SK-N-SH (cell line): ENCODE results near the gene SNX8. TPM values are rescaled to one million over a fixed set of nuclear protein-coding genes. Genes with fewer than 3 reads are reported as not detected.

ENCODE experiments used
- CTCF ChIA-PET: fragments of 300-600, 350-600 bp; formaldehyde crosslinking; extraction: SDS; loops from one replicate; lab custom pipeline; 2021; lab: Yijun Ruan, JAX
- POLR2A ChIA-PET: fragments of 350-600 bp; sonication (Branson Sonifier 250); formaldehyde crosslinking; extraction: SDS; loops from one replicate; lab custom pipeline; 2020; ENCODE audit warnings: antibody characterized with exemption, inconsistent platforms; lab: Yijun Ruan, JAX
- DNase-seq: peaks from one replicate; pipeline ENCODE4 v3.0.0; 2012
- H2AFZ ChIP-seq: fragments of 200-600 bp; sonication (generic); 2 replicates; pipeline ENCODE4 v1.8.1; 2016; ENCODE audit warnings: antibody characterized with exemption, mild to moderate bottlenecking, low read depth
- H3F3A ChIP-seq: fragments of 200-600 bp; sonication (generic); replicated peaks from 2 replicates; pipeline ENCODE3; 2016; ENCODE audit warnings: antibody characterized with exemption, mild to moderate bottlenecking; ENCODE audit not compliant: insufficient read depth
- H3K27ac ChIP-seq, 2 experiments: fragments of 200-500 bp in 1 of 2; fragments of 200-600 bp in 1 of 2; sonication (Bioruptor generic) in 1 of 2; sonication (generic), shearing (Covaris generic) in 1 of 2; 2 replicates each; pipeline versions ENCODE4 v1.5.1 to v1.6.1; 2014 to 2016; ENCODE audit warnings: low read depth in 2 of 2, inconsistent platforms in 1 of 2, low read length in 1 of 2, mild to moderate bottlenecking in 1 of 2, mixed read lengths in 1 of 2
- H3K27me3 ChIP-seq: fragments of 200-600 bp; sonication (generic), shearing (Covaris generic); 2 replicates; pipeline ENCODE4 v1.6.1; 2016; ENCODE audit warnings: mixed run types; ENCODE audit not compliant: insufficient read depth
- H3K36me3 ChIP-seq, 2 experiments: fragments of 200-500 bp in 1 of 2; fragments of 200-600 bp in 1 of 2; sonication (Bioruptor generic) in 1 of 2; sonication (generic) in 1 of 2; replicated peaks in 1 of 2; 2 replicates each; pipeline versions ENCODE3 to v1.5.1; 2014 to 2016; ENCODE audit warnings: low read length in 1 of 2, mild to moderate bottlenecking in 1 of 2; ENCODE audit not compliant: insufficient read depth in 2 of 2, control insufficient read depth in 1 of 2
- H3K4me1 ChIP-seq, 2 experiments: fragments of 200-500 bp in 1 of 2; fragments of 200-600 bp in 1 of 2; sonication (Bioruptor generic) in 1 of 2; sonication (generic), shearing (Covaris generic) in 1 of 2; 2 replicates each; pipeline versions ENCODE4 v1.5.1 to v1.6.1; 2014 to 2016; ENCODE audit warnings: low read depth in 1 of 2, low read length in 1 of 2, mixed run types in 1 of 2; ENCODE audit not compliant: insufficient read depth in 2 of 2, control insufficient read depth in 1 of 2
- H3K4me2 ChIP-seq: fragments of 200-600 bp; sonication (generic), shearing (Covaris generic); 2 replicates; pipeline ENCODE4 v1.6.1; 2017; ENCODE audit warnings: mixed run types
- H3K4me3 ChIP-seq, 2 experiments: fragments of 200-500 bp in 1 of 2; fragments of 200-600 bp in 1 of 2; sonication (Bioruptor generic) in 1 of 2; sonication (generic), shearing (Covaris generic) in 1 of 2; 2 replicates each; pipeline versions ENCODE4 v1.5.1 to v1.8.1; 2014 to 2016; ENCODE audit warnings: low read depth in 2 of 2, inconsistent platforms in 1 of 2, low read length in 1 of 2, mild to moderate bottlenecking in 1 of 2, mixed read lengths in 1 of 2, moderate library complexity in 1 of 2
- H3K79me2 ChIP-seq: fragments of 200-600 bp; sonication (generic); 2 replicates; pipeline ENCODE4 v1.8.1; 2017; ENCODE audit warnings: mild to moderate bottlenecking; ENCODE audit not compliant: insufficient read depth
- H3K9ac ChIP-seq: fragments of 200-600 bp; sonication (generic); 2 replicates; pipeline ENCODE4 v1.6.1; 2017; ENCODE audit warnings: mixed run types
- H3K9me2 ChIP-seq: fragments of 200-600 bp; sonication (generic); 2 replicates; pipeline ENCODE4 v1.6.1; 2017; ENCODE audit warnings: mixed run types
- H3K9me3 ChIP-seq: fragments of 200-600 bp; sonication (generic); 2 replicates; pipeline ENCODE4 v1.6.1; 2017; ENCODE audit warnings: mixed run types, mild to moderate bottlenecking, moderate library complexity
- H4K20me1 ChIP-seq: fragments of 200-600 bp; sonication (generic); 2 replicates; pipeline ENCODE4 v1.6.1; 2017; ENCODE audit warnings: mild to moderate bottlenecking, mixed run types; ENCODE audit not compliant: insufficient read depth
- CHD2 ChIP-seq: fragments of 150-350 bp; IDR thresholded peaks from 2 replicates; pipeline ENCODE4 v1.6.1; 2018; ENCODE audit warnings: low read length; ENCODE audit not compliant: partially characterized antibody
- ELF1 ChIP-seq: IDR thresholded peaks from 2 replicates; pipeline ENCODE4 v1.4.0; 2012
- FOSL2 ChIP-seq: IDR thresholded peaks from 2 replicates; pipeline ENCODE4 v1.4.0; 2012; ENCODE audit warnings: low read depth, mild to moderate bottlenecking, moderate library complexity, borderline replicate concordance
- GATA2 ChIP-seq: sonication (generic); formaldehyde crosslinking; IDR thresholded peaks from 2 replicates; pipeline ENCODE4 v1.5.0; 2020; ENCODE audit warnings: mild to moderate bottlenecking, missing genetic modification reagents
- JUND ChIP-seq: IDR thresholded peaks from 2 replicates; pipeline ENCODE4 v1.4.0; 2012
- MEF2A ChIP-seq: IDR thresholded peaks from 2 replicates; pipeline ENCODE4 v1.4.0; 2012; ENCODE audit warnings: low read depth, borderline replicate concordance
- MXI1 ChIP-seq: IDR thresholded peaks from 2 replicates; pipeline ENCODE4 v1.6.1; 2012; ENCODE audit warnings: mild to moderate bottlenecking, low read depth, low read length, improper control_type of control experiment
- NFIC ChIP-seq: IDR thresholded peaks from 2 replicates; pipeline ENCODE4 v1.4.0; 2012; ENCODE audit warnings: borderline replicate concordance
- NRF1 ChIP-seq: IDR thresholded peaks from 2 replicates; pipeline ENCODE4 v1.6.1; 2012; ENCODE audit warnings: low read depth, mild to moderate bottlenecking, low read length
- POLR2AphosphoS5 ChIP-seq: IDR thresholded peaks from 2 replicates; pipeline ENCODE4 v1.6.1; 2012; ENCODE audit warnings: low read depth, low read length
- RFX5 ChIP-seq: IDR thresholded peaks from 2 replicates; pipeline ENCODE4 v1.6.1; 2012; ENCODE audit warnings: mild to moderate bottlenecking, improper control_type of control experiment, low read length
- SIN3A ChIP-seq: IDR thresholded peaks from 2 replicates; pipeline ENCODE4 v1.6.1; 2012; ENCODE audit warnings: low read depth, mild to moderate bottlenecking, low read length, moderate library complexity, borderline replicate concordance
- TAF1 ChIP-seq: IDR thresholded peaks from 2 replicates; pipeline ENCODE4 v1.6.1; 2012; ENCODE audit warnings: low read depth, mild to moderate bottlenecking, low read length, moderate library complexity, borderline replicate concordance
- TCF12 ChIP-seq: IDR thresholded peaks from 2 replicates; pipeline ENCODE4 v1.4.0; 2012
- WGBS: methylation state at CpG from one replicate; pipeline ENCODE4 v1.1.6; 2017; ENCODE audit warnings: low lambda C conversion rate; 5-methylcytosine and 5-hydroxymethylcytosine counted together
- polyA plus RNA-seq, 3 experiments: library from polyadenylated mRNA; depleted of rRNA; stranded (reverse); fragments of >200 nt; gene quantifications; 2 replicates each; pipeline ENCODE4 v1.2.3, GENCODE V29; 2012
- TF ChIP-seq, protein P1 (sequence below): IDR thresholded peaks from 2 replicates; pipeline ENCODE4 v1.4.0; 2012; ENCODE audit warnings: low read depth
- TF ChIP-seq, protein P2 (sequence below): fragments of 150-350 bp; IDR thresholded peaks from 2 replicates; pipeline ENCODE4 v1.6.1; 2017; ENCODE audit warnings: antibody characterized with exemption, low read length, low read depth, borderline replicate concordance
- TF ChIP-seq, protein P3 (sequence below): IDR thresholded peaks from 2 replicates; pipeline ENCODE4 v1.4.0; 2012; ENCODE audit warnings: low read depth, borderline replicate concordance
- TF ChIP-seq, protein P4 (sequence below): fragments of 200-600 bp; sonication (generic); IDR thresholded peaks from 2 replicates; pipeline ENCODE4 v1.6.1; 2017; ENCODE audit warnings: antibody characterized with exemption, mild to moderate bottlenecking, moderate library complexity
- TF ChIP-seq, protein P5 (sequence below): IDR thresholded peaks from 2 replicates; pipeline ENCODE4 v1.4.0; 2012; ENCODE audit warnings: low read depth, borderline replicate concordance
- TF ChIP-seq, protein P6 (sequence below): IDR thresholded peaks from 2 replicates; pipeline ENCODE4; 2012

The SNX8 gene
- polyA plus RNA-seq, 1 of the 3 experiments (the other 2 are of a cell fraction): 20.6 TPM

DNA sequence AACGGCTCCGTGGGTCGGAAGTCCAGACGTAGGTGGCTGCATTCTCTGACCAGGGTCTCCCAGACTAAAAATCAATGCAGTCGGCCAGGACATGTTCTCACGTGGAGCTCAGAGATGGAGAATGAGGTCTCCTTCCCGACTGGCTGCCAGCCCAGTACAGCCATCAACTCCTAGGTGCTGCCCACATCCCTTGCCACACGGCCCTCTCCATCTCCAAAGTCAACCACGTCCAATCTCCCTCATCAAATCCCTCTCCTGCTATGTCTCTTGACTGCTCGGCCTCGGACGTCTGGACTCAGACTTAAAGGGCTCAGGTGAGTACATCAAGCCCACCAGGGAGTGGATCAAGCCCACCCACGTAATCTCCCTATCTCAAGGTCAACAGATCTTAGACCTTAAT lies 88.4 kb downstream of the SNX8 start:
- no peak overlapping the region for H3K27ac ChIP-seq
- no peaks in the 10 kb centered on the region for H3K9me3 ChIP-seq
- H3K9me2 ChIP-seq: no peaks in the 10 kb centered on the region
- H3F3A ChIP-seq: no peaks in the 10 kb centered on the region
- peaks cover 3% of the 10 kb centered on the region; the same call in 1 of the 2 replicates for H4K20me1 ChIP-seq
- H3K36me3 ChIP-seq: peaks cover 41 to 61% of the 10 kb centered on the region in 2 experiments
- no peak overlapping the region for H3K9ac ChIP-seq
- H3K4me3 ChIP-seq: no peak overlapping the region
- no peak for DNase-seq
- TF ChIP-seq, protein P1, sequence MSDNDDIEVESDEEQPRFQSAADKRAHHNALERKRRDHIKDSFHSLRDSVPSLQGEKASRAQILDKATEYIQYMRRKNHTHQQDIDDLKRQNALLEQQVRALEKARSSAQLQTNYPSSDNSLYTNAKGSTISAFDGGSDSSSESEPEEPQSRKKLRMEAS: no peak
- TF ChIP-seq GATA2 (CRISPR knock-in tag) (no peak), POLR2AphosphoS5 (no peak), FOSL2 (no peak), SIN3A (no peak), JUND (no peak), TCF12 (no peak), CHD2 (no peak), TAF1 (no peak), MEF2A (no peak), ELF1 (no peak)
- TF ChIP-seq, protein P2, sequence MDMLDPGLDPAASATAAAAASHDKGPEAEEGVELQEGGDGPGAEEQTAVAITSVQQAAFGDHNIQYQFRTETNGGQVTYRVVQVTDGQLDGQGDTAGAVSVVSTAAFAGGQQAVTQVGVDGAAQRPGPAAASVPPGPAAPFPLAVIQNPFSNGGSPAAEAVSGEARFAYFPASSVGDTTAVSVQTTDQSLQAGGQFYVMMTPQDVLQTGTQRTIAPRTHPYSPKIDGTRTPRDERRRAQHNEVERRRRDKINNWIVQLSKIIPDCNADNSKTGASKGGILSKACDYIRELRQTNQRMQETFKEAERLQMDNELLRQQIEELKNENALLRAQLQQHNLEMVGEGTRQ: no peak
- TF ChIP-seq, protein P3, sequence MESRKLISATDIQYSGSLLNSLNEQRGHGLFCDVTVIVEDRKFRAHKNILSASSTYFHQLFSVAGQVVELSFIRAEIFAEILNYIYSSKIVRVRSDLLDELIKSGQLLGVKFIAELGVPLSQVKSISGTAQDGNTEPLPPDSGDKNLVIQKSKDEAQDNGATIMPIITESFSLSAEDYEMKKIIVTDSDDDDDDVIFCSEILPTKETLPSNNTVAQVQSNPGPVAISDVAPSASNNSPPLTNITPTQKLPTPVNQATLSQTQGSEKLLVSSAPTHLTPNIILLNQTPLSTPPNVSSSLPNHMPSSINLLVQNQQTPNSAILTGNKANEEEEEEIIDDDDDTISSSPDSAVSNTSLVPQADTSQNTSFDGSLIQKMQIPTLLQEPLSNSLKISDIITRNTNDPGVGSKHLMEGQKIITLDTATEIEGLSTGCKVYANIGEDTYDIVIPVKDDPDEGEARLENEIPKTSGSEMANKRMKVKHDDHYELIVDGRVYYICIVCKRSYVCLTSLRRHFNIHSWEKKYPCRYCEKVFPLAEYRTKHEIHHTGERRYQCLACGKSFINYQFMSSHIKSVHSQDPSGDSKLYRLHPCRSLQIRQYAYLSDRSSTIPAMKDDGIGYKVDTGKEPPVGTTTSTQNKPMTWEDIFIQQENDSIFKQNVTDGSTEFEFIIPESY: no peak
- TF ChIP-seq, all 33 proteins: peak for 0
- H3K4me2 ChIP-seq: no peak overlapping the region
- POLR2A ChIA-PET: no interaction called here
- H3K4me1 ChIP-seq: peaks cover 0 to 24% of the 10 kb centered on the region in 2 experiments; a peak in 1 of 4 replicates
- H3K79me2 ChIP-seq: peaks cover 65% of the 10 kb centered on the region
- CTCF ChIA-PET: interaction anchor here (0.6 to 1.3 kb wide), 3 partner anchors 10 to 121 kb away, joined by 3 to 4 read pairs (median 3); no protein-coding TSS in a partner anchor
- 99% methylated on average over 13 of the region's 13 CpGs for WGBS
- H3K27me3 ChIP-seq: no peaks in the 10 kb centered on the region
- H2AFZ ChIP-seq: no peak overlapping the region

DNA sequence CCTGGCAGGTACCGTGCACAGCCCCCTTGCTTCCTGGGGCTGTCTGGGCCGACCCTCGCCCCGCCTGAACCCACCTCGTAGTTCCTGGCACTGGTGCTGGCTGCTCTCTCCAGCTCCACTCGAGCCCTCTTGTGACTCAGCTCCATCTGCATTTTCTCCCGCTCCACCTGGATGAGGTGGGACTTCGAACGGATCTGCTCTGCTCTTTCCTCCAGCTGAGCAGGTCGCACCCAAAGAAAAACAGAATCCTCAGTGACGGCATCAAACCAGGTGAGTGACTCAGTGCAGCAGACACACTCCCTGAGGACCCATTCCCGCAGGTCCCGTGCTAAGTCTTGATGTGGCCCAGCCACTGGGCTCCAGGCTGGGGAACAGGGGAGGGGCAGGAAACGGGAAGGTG lies 88.9 kb downstream of the SNX8 start:
- H3K9me2 ChIP-seq: no peaks in the 10 kb centered on the region
- H3K27ac ChIP-seq: no peak overlapping the region
- H3K79me2 ChIP-seq: peaks cover 64% of the 10 kb centered on the region
- peaks cover 8% of the 10 kb centered on the region; the same call in 1 of the 2 replicates for H4K20me1 ChIP-seq
- CTCF ChIA-PET: interaction anchor here (0.6 to 1.3 kb wide), 4 partner anchors 10 to 121 kb away, joined by 3 to 4 read pairs (median 3); no protein-coding TSS in a partner anchor
- H3K36me3 ChIP-seq: peaks cover 40 to 63% of the 10 kb centered on the region in 2 experiments
- peaks cover 0 to 19% of the 10 kb centered on the region in 2 experiments; a peak in 1 of 4 replicates for H3K4me1 ChIP-seq
- H3K4me2 ChIP-seq: no peak overlapping the region
- no peak overlapping the region for H2AFZ ChIP-seq
- TF ChIP-seq MXI1: no peak
- TF ChIP-seq, protein P4, sequence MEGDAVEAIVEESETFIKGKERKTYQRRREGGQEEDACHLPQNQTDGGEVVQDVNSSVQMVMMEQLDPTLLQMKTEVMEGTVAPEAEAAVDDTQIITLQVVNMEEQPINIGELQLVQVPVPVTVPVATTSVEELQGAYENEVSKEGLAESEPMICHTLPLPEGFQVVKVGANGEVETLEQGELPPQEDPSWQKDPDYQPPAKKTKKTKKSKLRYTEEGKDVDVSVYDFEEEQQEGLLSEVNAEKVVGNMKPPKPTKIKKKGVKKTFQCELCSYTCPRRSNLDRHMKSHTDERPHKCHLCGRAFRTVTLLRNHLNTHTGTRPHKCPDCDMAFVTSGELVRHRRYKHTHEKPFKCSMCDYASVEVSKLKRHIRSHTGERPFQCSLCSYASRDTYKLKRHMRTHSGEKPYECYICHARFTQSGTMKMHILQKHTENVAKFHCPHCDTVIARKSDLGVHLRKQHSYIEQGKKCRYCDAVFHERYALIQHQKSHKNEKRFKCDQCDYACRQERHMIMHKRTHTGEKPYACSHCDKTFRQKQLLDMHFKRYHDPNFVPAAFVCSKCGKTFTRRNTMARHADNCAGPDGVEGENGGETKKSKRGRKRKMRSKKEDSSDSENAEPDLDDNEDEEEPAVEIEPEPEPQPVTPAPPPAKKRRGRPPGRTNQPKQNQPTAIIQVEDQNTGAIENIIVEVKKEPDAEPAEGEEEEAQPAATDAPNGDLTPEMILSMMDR: no peak
- no peak for TF ChIP-seq NFIC
- no peak for TF ChIP-seq NRF1
- no peak for TF ChIP-seq MEF2A
- TF ChIP-seq RFX5: no peak
- TF ChIP-seq, protein P5, sequence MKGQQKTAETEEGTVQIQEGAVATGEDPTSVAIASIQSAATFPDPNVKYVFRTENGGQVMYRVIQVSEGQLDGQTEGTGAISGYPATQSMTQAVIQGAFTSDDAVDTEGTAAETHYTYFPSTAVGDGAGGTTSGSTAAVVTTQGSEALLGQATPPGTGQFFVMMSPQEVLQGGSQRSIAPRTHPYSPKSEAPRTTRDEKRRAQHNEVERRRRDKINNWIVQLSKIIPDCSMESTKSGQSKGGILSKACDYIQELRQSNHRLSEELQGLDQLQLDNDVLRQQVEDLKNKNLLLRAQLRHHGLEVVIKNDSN: no peak
- TF ChIP-seq, protein P6, sequence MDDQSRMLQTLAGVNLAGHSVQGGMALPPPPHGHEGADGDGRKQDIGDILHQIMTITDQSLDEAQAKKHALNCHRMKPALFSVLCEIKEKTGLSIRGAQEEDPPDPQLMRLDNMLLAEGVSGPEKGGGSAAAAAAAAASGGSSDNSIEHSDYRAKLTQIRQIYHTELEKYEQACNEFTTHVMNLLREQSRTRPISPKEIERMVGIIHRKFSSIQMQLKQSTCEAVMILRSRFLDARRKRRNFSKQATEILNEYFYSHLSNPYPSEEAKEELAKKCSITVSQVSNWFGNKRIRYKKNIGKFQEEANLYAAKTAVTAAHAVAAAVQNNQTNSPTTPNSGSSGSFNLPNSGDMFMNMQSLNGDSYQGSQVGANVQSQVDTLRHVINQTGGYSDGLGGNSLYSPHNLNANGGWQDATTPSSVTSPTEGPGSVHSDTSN: no peak
- TF ChIP-seq POLR2AphosphoS5: no peak
- WGBS: 98% methylated on average over 14 of the region's 14 CpGs
- no peaks in the 10 kb centered on the region for H3K27me3 ChIP-seq
- no peak overlapping the region for H3K4me3 ChIP-seq
- POLR2A ChIA-PET: no interaction called here
- H3K9ac ChIP-seq: no peak overlapping the region
- no peaks in the 10 kb centered on the region for H3F3A ChIP-seq
- DNase-seq: no peak
- no peaks in the 10 kb centered on the region for H3K9me3 ChIP-seq
